NOMO-1 (cell line): ENCODE results near the gene ZNF441.
"Not testable (repeated sequence)": the region's sequence is repeated elsewhere in the genome, so short reads cannot be mapped to it uniquely, and the experiment has no call there.

Source experiments
- DNase-seq, 2 experiments: peaks; one replicate each; lab custom pipeline; 2025; ENCODE audit not compliant: unreplicated experiment in 2 of 2; lab: John Stamatoyannopoulos, UW

The ZNF441 gene

DNA sequence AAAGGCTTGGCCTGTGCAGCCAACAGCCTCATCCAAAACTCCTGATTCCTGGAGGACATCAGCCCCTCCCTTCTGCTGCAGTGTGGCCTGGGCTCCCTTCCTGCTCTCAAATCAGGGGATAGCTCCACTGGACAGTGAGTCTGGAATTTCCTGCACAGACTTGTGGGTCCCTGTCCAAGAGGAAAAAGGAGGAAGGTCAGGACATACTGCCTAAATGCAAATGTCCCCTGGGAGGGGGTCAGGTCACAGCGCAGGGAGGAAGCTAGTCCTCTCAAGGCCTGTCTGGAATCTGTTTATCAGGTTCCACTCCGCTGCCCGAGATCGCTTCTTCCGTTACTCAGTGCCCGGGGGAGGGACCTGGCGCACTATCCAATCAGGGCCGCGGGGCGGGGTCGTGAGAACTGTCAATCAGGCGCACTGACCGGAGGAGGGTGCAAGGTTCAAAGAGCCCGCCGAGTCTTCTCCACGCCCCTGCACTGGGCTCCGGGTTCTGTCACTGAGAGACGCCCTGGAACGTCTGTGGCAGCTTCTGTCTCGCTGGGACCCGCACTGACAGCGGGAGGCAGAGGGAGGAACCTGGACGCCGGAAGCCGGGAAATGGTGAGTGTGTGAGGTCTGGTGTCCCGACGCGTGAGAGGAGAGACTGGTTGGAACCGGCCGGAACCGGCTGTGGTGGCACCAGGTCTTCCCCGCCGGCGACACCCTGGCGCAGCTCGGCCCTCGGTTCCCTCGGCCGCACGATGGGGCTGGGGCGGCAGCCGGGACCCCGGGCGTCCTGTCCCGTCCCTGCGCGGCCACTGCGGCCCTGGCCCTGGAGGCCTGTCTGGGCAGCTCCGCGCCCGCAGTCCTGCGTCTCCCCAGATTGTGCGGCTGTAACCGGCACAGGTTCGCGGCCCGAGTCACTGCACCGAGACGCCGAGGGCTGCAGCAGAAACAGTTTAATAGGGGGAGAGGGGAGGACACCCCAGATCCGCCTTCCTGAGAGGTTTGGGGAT is at the start of gene ZNF441:
Gene ZNF441, plus strand, starts transcription at position 404 of the 995 bp plus-strand sequence. Its CDS starts 194 bp downstream, at position 598.
- peak; percentile 88 to 91 for DNase-seq

DNA sequence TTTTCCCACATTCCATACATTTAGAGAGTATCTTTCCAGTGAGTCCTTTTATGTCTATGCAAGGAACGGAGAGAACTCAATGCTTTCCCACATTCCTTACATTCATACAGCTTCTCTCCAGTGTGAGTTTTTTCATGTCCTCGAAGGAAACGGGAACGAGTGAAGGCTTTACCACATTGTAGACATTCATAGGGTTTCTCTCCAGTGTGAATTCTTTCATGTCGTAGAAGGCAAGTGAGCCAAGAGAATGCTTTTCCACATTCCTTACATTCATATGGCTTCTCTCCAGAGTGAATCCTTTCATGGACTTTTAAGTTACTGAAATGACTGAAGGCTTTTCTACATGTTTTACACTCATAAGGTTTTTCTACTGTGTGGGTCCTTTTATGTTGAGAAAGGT is 45.1 kb upstream of the ZNF441 start:
- DNase-seq: no peak

DNA sequence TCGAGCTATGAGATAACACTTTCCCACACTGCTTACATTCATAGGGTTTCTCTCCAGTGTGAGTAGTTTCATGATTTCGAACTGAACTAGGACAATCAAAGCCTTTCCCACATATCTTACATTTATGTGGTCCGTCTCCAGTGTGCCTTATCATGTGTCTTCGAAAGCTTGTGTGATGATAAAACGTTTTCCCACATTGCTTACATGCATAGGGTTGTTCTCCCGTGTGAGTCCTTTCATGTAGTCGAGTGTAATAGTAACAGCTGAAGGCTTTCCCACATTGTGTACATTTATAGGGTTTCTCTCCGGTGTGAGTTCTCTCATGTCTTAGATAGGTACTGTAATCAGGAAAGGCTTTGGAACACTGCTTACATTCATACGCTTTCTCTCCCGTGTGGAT is 44.4 kb upstream of the ZNF441 start:
- no peak for DNase-seq

DNA sequence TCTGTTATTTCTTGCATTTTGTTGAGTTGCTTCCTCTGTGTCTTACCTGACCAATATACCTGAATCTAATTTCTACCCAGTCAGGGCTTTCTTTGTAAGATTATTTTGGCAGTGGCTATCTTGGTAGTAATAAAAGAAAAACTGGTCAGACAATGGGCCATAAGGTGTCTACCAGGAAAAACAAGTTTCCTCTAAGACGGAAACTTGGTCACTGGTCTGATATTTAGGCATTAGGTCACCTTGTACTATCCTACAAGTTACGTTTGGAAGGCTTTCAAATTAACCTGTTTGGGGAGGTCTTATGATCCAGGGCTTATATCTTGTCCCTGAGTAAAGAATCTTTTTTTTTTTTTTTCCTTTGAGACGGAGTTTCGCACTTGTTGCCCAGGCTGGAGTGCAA is 37.2 kb upstream of the ZNF441 start:
- no peak for DNase-seq

DNA sequence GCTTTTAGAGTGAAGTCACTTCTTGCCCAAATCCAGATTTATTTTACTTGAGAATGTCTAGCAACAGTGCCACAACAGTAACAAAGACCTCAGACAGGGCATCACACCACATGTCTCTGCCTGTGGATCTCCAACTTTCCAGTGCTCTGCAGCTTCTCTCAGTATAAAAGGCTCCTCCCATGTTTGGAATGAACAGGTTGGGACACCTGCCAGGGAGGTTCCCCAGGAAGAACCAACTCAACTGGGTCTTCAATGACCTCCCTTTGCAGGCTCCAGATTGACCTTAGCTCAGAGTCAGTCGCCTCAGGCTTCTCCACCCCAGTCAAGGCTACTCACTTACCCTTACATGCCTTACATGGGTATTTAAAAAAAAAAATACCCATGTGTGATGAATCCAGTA is 31.4 kb upstream of the ZNF441 start:
- no peak for DNase-seq

DNA sequence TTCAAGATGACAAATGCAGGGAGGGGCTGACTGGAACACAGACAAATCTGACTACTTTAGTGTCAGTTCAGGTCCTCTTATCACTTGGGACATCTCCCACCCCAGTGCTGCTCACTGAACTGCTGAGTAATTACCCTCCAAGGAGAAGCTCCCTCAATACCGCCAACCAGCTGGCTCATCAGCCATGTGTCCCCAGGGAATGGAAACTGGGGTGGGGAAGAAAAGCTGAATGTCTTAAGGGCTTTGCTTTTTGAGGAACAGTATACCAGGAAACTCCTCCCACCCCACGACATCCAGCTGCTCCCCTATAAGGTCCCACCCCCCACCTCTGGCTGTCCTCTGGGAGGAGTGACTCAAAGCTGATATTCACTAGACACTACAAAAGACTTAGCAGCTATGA is 30.1 kb upstream of the ZNF441 start:
- no peak for DNase-seq

DNA sequence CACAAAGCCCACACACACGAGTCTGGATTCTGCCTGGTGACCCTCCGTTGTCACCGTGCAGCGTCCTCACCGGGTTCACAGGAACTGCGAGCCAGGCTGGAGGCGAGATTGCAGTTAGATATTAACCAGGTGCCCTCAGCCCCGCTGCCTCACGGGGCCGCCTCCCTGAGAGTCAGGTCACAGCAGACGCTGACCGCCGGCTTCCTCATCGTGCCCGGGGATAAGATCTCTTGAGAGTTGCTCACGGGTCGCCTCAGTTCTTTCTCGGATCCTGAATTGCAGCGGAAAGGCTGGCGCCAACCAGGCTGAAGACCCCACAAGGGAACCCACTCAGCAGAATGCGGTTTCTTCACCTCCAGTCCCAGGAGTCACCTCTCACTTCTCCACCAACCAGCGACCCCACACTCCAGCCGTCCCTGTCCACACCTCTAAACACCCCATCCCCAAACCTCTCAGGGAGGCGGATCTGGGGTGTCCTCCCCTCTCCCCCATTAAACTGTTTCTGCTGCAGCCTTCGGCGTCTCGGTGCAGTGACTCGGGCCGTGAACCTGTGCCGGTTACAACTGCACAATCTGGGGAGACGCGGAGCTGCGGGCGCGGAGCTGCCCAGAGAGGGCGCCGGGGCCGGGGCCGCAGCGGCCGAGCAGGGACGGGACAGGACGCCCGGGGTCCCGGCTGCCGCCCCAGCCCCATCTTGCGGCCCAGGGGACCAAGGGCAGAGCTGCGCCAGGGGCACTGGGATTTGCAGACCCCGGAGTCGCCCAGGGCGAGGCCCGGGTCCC is 28.6 kb upstream of the ZNF441 start:
- DNase-seq: peak; percentile 27 to 28

DNA sequence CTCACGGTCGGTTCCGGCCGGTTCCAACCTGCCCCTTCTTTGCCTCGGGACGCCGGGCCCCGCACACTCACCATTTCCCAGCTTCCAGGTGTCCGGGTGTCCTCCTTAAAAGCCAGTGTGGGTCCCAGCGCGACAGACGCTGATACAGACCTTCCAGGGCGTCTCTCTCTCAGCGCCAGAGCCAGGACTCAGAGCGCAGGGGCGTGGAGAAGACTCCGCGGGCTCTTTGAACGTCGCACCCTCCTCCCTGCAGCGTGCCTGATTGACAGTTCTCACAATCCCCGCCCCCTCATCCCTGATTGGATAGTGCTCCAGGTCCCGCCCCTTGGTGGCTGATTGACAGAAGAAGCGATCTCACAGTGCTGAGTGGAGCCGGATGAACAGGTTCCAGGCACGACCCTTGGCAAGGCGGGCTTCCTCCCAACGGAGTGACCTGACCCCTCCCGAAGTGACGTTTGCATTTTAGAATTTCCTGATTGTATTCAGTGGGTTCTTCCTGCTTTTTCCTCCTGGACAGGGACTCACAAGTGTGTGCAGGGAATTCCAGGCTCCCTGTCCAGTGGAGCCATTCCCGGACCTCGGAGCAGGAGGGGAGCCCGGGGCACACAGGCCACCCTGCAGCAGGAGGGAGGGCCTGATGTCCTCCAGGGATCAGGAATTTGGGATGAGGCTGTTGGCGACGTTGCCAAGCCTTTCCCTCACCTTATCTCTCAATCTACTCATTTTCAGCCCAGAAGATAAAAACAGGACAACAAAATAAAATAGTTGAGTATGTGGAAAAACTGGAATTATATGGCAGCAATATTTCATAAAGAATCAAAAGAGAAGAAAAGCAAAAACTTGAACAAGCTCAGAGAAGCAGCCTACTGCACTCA is 27.8 kb upstream of the ZNF441 start, which contains the start of gene ZNF823:
Gene ZNF823, minus strand, starts transcription at position 201 of the 875 bp plus-strand sequence. Its CDS starts 127 bp downstream, at position 74.
- peak; percentile 86 to 97 for DNase-seq

DNA sequence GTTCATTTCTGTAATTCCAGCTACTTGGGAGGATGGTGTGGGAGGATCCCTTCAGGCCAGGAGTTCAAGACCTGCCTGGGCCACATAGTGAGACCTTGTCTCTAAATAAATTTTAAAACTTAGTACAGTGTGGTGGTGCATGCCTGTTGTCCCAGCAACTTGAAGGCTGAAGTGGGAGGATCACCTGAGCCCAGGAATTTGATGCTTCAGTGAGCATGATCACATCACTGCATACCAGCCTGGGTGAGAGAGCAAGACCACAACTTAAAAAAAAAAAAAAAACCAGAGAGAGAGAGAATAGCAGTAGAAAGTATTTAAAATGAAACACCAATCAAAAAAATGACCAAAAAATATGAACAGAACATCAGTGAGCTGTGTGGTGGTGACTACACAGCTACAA is 20.9 kb upstream of the ZNF441 start:
- no peak for DNase-seq

DNA sequence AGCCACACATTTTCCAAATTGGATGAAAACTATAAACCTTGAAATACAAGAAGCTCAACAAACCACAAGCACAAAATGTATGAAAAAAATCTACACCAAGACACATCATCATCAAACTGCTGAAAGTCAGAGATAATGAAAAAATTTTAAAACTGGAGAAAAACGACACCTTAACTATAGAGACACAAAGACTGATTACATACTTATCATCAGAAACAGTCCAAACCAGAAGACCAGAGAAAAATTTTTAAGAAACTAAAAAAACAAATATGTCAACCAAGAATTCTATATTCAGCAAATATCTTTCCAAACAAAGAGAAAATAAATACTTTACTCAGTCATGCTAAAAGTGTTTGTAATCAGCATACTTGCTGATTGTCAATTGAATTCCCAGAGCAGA is 19.5 kb upstream of the ZNF441 start:
- no peak for DNase-seq

DNA sequence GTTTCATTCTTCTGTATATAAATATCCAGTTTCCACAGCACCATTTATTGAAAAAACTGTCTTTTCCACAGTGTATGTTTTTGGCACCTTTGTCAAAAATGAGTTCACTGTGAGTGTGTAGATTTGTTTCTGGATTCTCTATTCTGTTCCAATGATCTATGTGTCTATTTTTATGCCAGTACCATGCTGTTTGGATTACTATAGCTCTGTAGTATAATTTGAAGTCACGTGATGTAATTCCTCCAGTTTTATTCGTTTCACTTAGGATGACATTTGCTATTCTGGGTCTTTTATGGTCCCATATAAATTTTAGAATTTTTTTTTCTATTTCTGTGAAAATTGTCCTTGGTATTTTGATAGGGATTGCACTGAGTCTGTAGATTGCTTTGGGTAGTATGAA is 17.0 kb upstream of the ZNF441 start:
- DNase-seq: no peak

DNA sequence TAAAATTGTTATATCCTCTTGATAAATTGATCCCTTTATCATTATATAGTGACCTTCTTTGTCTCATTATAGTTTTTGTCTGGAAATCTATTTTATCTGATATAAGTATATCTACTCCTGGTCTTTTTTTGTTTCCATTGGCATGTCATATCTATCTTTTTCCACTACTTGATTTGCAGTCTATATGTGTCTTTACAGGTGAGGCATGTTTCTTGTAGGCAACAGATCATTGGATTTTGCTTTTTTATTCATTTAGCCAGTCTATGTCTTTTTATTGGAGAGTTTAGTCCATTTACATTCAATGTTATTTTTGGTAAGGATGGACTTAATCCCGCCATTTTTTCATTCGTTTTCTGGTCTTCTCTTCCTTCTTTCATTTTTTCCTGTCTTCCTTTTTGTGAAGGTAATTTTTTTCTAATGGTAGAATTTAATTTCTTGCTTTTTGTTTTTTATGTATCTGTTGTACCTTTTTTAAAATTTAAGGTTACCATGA is 14.5 kb upstream of the ZNF441 start:
- no peak for DNase-seq

DNA sequence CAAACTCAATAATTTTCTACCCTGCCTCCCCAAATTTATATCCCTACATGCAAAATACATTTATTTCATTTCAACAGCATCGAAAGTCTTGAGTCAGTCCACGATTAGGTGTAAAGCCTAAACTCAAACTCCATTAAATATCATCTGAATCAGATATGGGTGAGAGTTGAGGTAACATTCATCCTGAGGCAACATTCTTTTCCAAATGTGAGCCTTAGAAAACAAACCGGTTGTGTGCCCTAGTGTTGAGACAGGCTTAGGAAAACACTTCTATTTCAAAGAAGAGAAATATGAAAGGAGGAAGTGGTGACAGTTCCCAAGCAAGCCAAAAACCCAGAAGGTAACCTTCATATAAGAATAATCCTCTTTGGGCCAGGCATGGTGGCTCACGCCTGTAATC is 12.1 kb upstream of the ZNF441 start:
- DNase-seq: no peak

DNA sequence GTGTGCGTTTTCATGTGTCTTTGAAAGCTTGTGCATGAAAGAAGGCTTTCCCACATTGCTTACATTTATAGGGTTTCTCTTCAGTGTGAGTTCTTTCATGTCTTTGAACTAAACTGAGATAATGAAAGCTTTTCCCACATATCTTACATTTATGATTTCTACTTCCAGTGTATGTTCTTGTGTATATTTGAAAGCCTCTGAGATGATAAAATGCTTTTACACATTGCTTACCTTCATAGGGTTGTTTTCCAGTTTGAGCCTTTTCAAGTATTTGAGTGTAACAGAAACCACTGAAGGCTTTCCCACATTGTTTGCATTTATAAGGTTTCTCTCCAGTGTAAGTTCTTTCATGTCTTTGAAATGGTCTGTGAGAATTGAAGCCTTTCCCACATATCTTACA is 9.8 kb upstream of the ZNF441 start:
- DNase-seq: no peak

DNA sequence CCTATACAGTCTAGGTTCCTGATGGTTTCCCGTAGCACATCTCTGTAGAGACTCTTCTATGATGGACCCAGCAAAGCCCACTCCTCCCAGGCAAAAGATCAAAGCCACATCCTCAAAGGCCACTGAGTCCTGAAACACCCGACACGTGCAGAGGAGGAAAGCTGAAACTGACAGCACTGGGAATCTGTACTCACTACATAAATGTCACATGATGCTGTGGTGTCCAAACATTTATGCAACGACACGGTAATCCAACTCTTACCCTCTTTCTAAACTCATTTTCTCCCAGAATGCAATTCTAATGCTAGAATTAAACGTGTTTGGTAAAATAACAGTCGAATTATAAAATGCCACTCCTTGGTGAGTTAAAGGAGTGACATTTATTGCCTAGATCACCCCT is 7.0 kb upstream of the ZNF441 start:
- DNase-seq: no peak

DNA sequence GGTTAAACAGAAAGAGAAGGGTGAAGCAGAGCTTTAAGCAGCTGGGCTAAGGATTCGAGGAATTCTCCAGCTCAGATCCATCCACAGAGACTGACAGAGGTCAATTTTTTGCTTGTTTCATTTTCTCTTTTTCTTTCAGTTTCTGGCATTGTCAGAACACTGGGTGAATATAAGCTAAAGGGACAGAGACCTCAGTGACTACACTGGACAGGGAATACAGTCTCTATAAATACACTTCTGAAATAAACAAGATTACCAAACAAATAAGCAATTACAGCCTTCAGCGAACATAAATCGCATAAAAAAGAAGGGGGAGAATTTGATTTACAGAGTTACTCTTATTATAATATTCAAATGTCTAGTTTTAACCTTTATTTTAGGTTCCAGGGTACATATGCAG is 3.7 kb upstream of the ZNF441 start:
- no peak for DNase-seq

DNA sequence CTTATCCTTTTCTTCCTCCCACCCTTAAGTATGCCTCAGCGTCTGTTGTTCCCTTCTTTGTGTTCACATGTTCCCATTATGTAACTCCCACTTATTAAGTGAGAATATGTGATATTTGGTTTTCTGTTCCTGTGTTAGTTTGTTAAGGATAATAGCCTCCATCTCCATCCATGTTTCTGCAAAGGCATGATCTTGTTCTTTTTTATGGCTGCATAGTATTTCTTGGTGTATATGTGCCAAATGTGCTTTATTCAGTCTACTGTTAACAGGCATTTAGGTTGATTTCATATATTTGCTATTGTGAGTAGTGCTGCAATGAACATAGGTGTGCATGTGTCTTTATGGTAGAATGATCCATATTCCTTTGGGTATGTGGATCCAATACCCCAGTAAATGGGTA is 3.2 kb upstream of the ZNF441 start:
- no peak for DNase-seq

DNA sequence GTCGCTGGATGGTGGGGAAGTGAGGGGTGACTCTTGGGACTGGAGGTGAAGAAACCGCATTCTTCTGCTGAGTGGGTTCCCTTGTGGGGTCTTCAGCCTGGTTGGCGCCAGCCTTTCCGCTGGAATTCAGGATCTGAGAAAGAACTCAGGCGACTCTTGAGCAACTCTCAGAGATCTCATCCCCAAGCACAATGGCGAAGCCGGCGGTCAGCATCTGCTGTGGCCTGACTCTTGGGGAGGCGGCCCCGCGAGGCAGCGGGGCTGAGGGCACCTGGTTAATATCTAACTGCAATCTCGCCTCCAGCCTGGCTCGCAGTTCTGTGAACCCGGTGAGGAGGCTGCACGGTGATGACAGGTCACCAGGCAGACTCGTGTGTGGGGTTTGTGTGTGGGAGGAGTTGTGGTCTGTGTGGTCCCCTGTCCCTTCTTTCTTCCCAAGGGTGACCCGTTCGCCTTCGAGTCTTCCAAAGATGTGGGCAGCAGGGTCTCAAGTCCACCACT is 883 bp downstream of the ZNF441 start:
- peak; percentile 1 to 3 for DNase-seq

DNA sequence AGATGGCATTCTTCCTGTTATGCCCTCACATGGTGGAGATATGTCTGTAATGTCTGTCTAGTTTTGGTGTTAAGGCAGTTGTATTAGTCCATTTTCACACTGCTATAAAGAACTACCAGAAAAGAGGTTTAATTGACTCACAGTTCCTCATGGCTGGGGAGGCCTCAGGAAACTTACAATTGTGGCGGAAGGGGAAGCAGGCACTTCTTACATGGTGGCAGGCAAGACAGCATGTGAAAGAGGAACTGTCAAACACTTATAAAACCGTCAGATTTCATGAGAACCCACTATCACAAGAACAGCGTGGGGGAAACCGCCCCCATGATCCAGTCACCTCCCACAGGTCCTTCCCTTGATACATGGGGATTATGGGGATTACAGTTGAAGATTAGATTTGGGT is 3.2 kb downstream of the ZNF441 start:
- no peak for DNase-seq

DNA sequence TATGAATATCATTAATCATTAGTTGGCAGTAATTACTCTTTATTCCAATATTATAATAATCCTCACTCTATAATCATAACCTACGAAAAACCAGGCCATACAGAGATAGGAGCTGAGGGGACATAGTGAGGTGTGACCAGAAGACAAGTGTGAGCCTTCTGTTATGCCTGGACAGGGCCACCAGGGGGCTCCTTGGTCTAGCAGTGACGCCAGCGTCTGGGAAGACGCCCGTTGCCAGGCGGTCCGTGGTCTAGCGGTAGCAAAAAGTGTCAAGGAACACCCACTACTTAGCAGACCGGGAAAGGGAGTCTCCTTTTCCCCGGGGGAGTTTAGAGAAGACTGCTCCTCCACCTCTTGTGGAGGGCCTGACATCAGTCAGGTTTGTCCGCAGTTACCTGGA is 4.7 kb downstream of the ZNF441 start:
- DNase-seq: not testable (repeated sequence)
